Measurements from ENCODE around the gene KLHL29. TPM values are rescaled to one million over a fixed set of nuclear protein-coding genes. Genes with fewer than 3 reads are reported as not detected.

KLHL29 gene
- total RNA-seq, 2 donors from 2014 or later = 1.0 to 2.4 TPM

DNA sequence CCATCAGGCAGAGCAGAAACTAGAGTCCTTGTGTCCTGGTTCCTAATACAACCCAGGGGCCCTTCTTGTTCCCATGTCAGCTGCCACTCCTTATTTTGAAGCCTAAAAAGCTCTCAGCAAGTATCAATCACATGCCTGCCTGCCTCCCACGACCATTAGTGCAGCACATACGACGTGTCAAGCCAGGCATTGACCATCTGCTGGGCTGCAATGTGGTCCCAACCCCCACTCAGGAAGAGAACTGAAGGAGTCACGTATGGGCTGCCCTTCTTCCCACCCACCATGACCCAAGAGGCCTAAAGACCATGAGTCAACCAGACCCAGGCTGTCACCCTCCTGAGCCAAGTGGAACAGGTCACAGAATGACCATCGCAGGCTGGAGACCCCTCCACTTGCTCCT, 98.8 kb downstream of the KLHL29 start:
- no peaks in the 10 kb centered on the region for H3K27me3 ChIP-seq (ENCODE audit: control insufficient read depth, insufficient read depth, low read length, poor library complexity, severe bottlenecking)
- peaks cover 17% of the 10 kb centered on the region for H3K27me3 Mint-ChIP-seq (ENCODE audit: insufficient read depth)
- H3K36me3 ChIP-seq (ENCODE audit: control insufficient read depth, insufficient read depth, low read length) = no peaks in the 10 kb centered on the region
- no peaks in the 10 kb centered on the region for H3K9me3 Mint-ChIP-seq
- DNase-seq = no peak
- TF ChIP-seq, protein P1, sequence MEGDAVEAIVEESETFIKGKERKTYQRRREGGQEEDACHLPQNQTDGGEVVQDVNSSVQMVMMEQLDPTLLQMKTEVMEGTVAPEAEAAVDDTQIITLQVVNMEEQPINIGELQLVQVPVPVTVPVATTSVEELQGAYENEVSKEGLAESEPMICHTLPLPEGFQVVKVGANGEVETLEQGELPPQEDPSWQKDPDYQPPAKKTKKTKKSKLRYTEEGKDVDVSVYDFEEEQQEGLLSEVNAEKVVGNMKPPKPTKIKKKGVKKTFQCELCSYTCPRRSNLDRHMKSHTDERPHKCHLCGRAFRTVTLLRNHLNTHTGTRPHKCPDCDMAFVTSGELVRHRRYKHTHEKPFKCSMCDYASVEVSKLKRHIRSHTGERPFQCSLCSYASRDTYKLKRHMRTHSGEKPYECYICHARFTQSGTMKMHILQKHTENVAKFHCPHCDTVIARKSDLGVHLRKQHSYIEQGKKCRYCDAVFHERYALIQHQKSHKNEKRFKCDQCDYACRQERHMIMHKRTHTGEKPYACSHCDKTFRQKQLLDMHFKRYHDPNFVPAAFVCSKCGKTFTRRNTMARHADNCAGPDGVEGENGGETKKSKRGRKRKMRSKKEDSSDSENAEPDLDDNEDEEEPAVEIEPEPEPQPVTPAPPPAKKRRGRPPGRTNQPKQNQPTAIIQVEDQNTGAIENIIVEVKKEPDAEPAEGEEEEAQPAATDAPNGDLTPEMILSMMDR (conservative IDR thresholded peaks at IDR 0.05) = no peak
- H3K4me1 Mint-ChIP-seq = peaks cover 25% of the 10 kb centered on the region
- no peak overlapping the region for H3K4me3 ChIP-seq (ENCODE audit: low read length)
- no peak overlapping the region for H3K27ac ChIP-seq (ENCODE audit: low read depth, low read length)
- H3K9me3 ChIP-seq (ENCODE audit: control insufficient read depth, low read length) = no peaks in the 10 kb centered on the region
- peaks cover 5% of the 10 kb centered on the region for H3K4me1 ChIP-seq (ENCODE audit: control insufficient read depth, insufficient read depth, low read length)
- no peak overlapping the region for H3K27ac Mint-ChIP-seq
- H3K4me3 Mint-ChIP-seq = no peak overlapping the region
- H3K9ac ChIP-seq (ENCODE audit: extremely low read depth, low read length, poor library complexity, severe bottlenecking) = no peak overlapping the region
- 71 to 91% methylated on average over 1 to 5 of the region's 5 CpGs for WGBS, 2 experiments (ENCODE audit: insufficient coverage in 1 of 2, insufficient read length in 1 of 2)
- no peaks in the 10 kb centered on the region for H3K36me3 Mint-ChIP-seq (ENCODE audit: low read depth)

GRCh38 chr2:23484275-23484674, 99.3 kb downstream of the KLHL29 start:
- TF ChIP-seq, protein P1 (conservative IDR thresholded peaks at IDR 0.05) = no peak
- Mint-ChIP-seq H3K27me3 (ENCODE audit: insufficient read depth) (peaks cover 12% of the 10 kb centered on the region), H3K9me3 (no peaks in the 10 kb centered on the region), H3K36me3 (ENCODE audit: low read depth) (no peaks in the 10 kb centered on the region), H3K4me3 (no peak overlapping the region), H3K27ac (no peak overlapping the region), H3K4me1 (peaks cover 21% of the 10 kb centered on the region)
- Histone ChIP-seq H3K4me1 (ENCODE audit: control insufficient read depth, insufficient read depth, low read length) (peaks cover 5% of the 10 kb centered on the region), H3K9me3 (ENCODE audit: control insufficient read depth, low read length) (no peaks in the 10 kb centered on the region), H3K27me3 (ENCODE audit: control insufficient read depth, insufficient read depth, low read length, poor library complexity, severe bottlenecking) (no peaks in the 10 kb centered on the region), H3K27ac (ENCODE audit: low read depth, low read length) (no peak overlapping the region), H3K9ac (ENCODE audit: extremely low read depth, low read length, poor library complexity, severe bottlenecking) (no peak overlapping the region), H3K4me3 (ENCODE audit: low read length) (no peak overlapping the region), H3K36me3 (ENCODE audit: control insufficient read depth, insufficient read depth, low read length) (no peaks in the 10 kb centered on the region)
- DNase-seq = no peak
- 89 to 90% methylated on average over 8 of the region's 8 CpGs for WGBS, 2 experiments (ENCODE audit: insufficient coverage in 1 of 2, insufficient read length in 1 of 2)

GRCh38 chr2:23484767-23485166, 99.8 kb downstream of the KLHL29 start:
- Histone ChIP-seq H3K4me3 (ENCODE audit: low read length) (no peak overlapping the region), H3K27ac (ENCODE audit: low read depth, low read length) (no peak overlapping the region), H3K9me3 (ENCODE audit: control insufficient read depth, low read length) (no peaks in the 10 kb centered on the region), H3K4me1 (ENCODE audit: control insufficient read depth, insufficient read depth, low read length) (peaks cover 5% of the 10 kb centered on the region), H3K36me3 (ENCODE audit: control insufficient read depth, insufficient read depth, low read length) (no peaks in the 10 kb centered on the region), H3K27me3 (ENCODE audit: control insufficient read depth, insufficient read depth, low read length, poor library complexity, severe bottlenecking) (no peaks in the 10 kb centered on the region), H3K9ac (ENCODE audit: extremely low read depth, low read length, poor library complexity, severe bottlenecking) (no peak overlapping the region)
- H3K27me3 Mint-ChIP-seq (ENCODE audit: insufficient read depth) = peaks cover 7% of the 10 kb centered on the region
- H3K36me3 Mint-ChIP-seq (ENCODE audit: low read depth) = no peaks in the 10 kb centered on the region
- no peak overlapping the region for H3K4me3 Mint-ChIP-seq
- 81 to 85% methylated on average over 4 to 5 of the region's 5 CpGs for WGBS, 2 experiments (ENCODE audit: insufficient coverage in 1 of 2, insufficient read length in 1 of 2)
- no peak for DNase-seq
- no peak overlapping the region for H3K27ac Mint-ChIP-seq
- no peaks in the 10 kb centered on the region for H3K9me3 Mint-ChIP-seq
- TF ChIP-seq, protein P1 (conservative IDR thresholded peaks at IDR 0.05) = no peak
- peaks cover 20% of the 10 kb centered on the region for H3K4me1 Mint-ChIP-seq

Data from endodermal cell (in vitro differentiated cells).